ENCODE measurements around the gene SLC6A12.

GRCh38 chr12:179885-180284 is 34.1 kb downstream of the SLC6A12 start:
- TF ChIP-seq CTCF (IDR thresholded peaks at IDR 0.05), result no peak
- TF ChIP-seq POLR2A (IDR thresholded peaks at IDR 0.05), result no peak

Measured in vagina (tissue), 2 donors.